Measurements from ENCODE around the gene OR4E1. TPM values are rescaled to one million over a fixed set of nuclear protein-coding genes. Genes with fewer than 3 reads are reported as not detected.
"Not testable (repeated sequence)": the region's sequence is repeated elsewhere in the genome, so short reads cannot be mapped to it uniquely, and the experiment has no call there.

OR4E1 gene, protein sequence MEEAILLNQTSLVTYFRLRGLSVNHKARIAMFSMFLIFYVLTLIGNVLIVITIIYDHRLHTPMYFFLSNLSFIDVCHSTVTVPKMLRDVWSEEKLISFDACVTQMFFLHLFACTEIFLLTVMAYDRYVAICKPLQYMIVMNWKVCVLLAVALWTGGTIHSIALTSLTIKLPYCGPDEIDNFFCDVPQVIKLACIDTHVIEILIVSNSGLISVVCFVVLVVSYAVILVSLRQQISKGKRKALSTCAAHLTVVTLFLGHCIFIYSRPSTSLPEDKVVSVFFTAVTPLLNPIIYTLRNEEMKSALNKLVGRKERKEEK
- total RNA-seq (2014; rRNA removed) = 0.06 TPM in 1 of 2 replicates, not detected in the other
- polyA plus RNA-seq (2012) = not detected

DNA sequence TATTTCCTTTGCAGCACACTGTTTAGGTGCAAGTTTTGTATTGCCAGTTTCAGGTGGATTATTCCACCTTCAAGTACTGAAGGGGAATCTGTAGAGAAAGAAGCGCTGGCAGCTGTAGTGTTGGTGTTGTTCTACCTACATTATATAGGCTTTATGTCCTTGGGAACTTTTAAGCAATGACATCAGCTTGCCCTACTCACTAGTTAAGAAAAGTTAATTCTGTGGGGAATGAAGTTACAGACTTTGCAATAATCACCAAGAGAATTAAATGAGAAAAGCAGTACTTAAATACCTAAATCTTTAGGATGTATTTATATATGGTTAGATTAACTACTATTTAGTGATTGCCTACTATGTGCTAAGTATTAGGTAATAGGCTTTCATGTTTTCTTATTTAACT is at the start of gene OR4E1:
Gene OR4E1, minus strand, starts transcription at position 101 of the 400 bp plus-strand sequence. CDS start 2,883 bp downstream, outside the sequence.
- no peak for DNase-seq (ENCODE audit: low read depth)

DNA sequence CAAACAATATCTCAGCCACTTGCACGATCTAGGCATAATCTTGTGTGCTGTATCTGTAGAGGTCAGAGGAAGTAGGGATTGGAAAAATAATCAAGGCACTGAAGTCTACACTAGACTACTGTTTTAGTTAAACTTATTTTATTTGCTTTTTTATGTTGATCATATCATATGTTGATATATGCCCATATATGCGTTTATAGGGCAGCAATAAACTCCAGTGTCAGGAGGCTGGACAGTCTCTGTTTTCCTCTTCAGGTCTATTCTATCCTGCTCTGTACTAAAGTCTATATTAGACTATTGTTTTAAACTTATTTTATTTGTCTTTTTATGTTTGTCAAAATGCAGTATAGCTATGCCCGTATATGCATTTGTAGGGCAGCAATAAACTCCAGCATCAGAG is 47.9 kb upstream of the OR4E1 start:
- no peak for DNase-seq (ENCODE audit: low read depth)

DNA sequence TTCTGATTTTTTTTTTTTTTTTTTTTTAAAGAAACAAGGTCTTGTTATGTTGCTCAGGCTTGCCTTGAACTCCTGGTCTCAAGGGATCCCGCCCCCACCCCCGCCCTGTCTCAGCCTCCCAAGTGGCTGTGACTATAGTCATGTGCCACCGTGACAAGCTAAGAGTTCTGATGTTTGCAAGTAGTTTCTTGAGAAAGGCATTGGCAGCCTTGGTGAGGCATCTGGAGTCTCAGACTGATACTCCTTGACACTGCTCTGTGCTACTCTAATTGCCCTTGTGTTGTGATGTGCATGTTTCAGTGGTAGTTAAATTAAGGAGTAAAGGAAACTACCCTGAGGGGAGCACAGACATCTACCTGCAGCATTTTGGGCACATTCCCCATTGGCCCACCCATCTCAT is 46.2 kb upstream of the OR4E1 start:
- no peak for DNase-seq (ENCODE audit: low read depth)

DNA sequence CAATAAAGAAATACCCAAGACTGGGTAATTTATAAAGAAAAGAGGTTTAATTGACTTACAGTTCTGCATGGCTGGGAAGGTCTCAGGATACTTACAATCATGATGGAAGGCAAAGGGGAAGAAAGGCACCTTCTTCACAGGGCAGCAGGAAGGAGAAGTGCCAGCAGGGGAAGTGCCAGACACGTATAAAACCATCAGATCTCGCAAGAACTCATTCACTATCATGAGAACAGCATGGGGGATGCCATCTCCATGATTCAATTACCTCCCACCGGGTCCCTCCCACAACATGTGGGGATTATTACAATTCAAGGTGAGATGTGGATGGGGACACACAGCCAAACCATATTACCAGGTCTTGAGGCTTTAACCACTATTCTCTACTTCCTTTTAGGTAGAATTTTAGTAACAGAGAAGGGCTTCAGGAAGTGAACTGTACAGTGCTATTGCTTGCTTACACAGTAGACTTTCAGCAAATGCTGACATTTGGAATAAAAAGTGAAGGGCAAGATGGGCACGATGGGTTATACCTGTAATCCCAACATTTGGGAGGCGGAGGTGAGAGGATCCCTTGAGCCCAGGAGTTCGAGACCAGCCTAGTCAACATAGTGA is 40.8 kb upstream of the OR4E1 start:
- no peak for DNase-seq (ENCODE audit: low read depth)

DNA sequence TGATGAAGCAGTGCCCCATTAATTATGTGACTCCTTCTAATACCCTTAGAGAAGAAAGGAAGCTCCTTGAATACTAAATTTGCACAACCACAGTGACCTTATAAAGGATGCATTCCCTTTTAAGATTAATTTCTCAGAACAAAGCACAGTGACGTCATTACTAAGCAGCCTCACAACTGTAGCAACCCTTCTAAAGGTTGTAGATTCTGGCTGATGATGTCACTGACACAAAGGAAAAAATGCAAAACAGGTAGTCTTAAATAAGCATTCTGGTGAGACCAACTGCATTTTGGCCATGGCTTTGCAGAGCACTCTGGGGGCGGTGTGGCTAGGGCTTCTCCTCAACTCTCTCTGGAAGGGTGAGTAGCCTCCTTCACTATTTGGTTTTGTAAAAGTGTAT is 38.4 kb upstream of the OR4E1 start:
- no peak for DNase-seq (ENCODE audit: low read depth)

DNA sequence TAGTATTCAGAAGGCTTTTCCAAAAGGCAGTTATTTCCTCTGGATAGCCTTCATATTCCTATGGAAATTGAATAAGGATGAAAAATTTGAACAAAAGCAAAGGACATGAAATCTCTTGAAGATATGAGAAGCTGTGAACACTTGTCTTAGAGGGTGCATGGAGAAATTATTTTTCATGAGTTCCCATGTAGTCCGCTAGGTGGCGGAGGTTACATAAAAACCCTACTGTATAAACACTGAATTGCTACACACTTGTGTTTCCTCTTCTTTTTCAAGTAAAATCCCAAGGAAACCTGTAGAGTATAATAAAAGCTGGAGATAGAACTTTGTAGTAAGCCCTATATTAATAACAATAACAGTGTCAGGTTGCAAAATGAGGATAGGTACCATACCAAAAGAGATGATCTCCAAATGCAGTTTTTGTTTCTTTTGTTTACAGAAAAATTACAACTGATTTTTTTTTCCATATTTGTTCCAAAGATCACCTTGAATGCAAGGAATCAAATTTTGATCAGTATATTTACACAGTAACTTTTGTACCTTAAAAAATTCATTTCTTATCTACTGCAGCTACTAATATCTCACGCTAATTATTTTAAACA is 37.8 kb upstream of the OR4E1 start:
- DNase-seq (ENCODE audit: low read depth) = peak; percentile 35

DNA sequence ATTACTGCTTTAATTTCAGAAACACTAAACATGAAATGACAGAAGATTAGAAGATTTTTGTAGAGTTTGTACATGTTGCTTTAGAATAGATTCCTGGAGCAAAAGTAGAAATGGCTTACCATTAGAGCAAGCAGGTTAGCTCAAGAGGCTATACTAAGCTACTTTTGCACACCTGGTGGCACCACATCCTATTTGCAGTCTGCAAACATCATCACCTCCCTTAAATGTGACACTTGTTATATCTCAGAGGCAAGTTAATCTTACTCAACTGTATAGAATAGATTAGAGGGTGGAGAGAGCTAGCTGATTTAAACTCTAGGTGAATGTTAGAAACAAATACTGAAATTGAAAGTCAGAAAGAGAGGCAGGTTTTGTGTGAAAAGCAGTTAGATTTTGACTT is 30.7 kb upstream of the OR4E1 start:
- DNase-seq (ENCODE audit: low read depth) = no peak

DNA sequence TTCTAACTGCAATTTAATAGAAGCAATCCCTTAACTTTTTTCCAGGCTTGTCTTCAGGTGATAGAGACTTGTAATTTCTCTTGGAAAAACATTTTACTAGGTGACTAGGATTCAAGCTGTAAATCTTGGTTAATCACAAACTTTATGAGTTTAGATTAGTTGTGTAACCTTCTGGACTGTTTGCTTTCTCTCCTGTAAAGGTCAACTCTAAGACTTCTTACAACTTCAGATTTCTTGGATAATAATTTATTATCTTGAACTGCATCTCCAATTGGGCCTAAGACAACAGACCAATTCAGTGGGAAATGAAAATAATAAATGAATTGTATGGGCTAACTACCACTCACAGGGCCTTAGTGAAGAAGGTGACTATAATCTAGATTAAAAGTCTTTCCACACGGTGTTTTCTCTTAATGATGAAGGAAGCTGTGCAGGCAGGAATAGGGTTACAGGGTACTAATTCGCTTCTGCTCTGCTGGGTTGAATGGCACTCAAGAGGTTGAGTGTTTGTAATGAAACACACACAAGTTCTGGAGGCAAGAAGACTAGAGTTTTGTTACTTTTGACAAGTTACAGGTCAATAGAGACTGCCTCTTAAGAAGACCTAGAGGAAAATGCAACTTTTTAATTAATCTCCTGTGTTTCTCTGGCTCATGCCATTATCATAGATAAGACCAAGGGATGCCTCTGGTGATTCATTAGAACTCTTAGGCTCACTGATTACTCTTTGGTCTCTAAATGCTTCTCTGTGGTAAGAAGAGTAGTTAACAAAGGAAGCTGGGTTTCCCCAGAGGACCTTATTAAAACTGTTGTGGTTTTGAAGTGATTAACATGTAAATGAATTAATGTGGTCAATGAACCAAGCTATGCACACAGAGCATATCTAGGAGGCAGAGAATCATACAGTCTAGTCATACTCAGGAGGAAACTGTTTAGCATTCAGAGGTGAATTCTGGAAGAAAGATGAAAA is 30.0 kb upstream of the OR4E1 start:
- DNase-seq (ENCODE audit: low read depth) = peak; percentile 4

DNA sequence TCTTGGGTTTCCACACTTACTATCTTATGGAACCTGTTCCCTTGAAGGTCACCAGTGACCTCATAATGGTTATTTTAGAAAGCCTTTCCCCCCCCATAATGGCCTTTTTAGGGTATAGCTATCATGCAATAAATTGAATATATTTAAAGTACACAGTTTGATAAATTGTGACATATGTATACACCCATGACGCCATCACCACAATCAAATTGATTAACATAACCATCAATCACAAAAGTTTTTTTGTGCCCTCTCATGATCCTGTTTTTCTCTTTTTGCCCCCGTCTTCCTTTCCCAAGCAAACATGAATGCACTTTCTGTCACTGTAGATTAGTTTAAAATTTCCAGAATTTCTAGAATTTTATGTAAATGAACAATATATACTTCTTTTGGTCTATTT is 28.7 kb upstream of the OR4E1 start:
- no peak for DNase-seq (ENCODE audit: low read depth)

DNA sequence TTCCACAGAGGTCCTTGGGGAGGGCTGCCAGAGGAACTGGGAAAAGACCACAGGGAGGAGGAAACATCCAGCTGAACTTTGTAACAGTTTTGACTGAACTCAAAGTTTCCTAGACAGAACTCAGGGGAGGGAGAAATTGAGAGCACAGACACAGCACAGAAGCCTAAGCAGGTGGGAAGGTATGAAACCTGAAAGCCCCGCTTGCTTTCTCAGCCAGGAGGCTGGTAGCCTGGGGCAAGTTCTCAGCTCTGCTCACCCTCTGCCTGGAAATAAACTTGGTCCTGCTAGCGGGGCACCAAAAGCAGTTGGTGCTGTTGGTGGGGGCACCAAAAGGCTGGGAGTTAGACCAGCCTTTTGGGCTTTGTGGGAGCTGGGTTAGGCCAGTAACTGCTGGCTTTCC is 25.9 kb upstream of the OR4E1 start:
- DNase-seq (ENCODE audit: low read depth) = no peak

DNA sequence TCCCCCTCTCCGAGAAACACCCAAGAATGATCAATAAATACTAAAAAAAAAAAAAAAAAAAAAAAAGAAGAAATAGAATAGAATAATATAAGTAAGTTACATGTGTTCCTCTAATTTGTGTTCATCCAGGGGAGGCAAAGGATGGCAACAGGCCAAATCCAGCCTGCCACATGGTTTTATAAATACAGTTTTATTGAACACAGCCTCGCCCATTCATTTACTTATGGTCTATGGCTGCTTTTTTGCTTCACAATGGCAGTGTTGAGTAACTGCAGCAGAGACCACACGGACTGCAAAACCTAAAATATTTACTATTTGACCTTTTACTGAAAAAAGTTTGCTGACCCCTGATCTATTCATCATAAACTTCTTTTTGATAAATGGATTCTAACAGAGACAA is 24.9 kb upstream of the OR4E1 start:
- DNase-seq (ENCODE audit: low read depth) = not testable (repeated sequence)

DNA sequence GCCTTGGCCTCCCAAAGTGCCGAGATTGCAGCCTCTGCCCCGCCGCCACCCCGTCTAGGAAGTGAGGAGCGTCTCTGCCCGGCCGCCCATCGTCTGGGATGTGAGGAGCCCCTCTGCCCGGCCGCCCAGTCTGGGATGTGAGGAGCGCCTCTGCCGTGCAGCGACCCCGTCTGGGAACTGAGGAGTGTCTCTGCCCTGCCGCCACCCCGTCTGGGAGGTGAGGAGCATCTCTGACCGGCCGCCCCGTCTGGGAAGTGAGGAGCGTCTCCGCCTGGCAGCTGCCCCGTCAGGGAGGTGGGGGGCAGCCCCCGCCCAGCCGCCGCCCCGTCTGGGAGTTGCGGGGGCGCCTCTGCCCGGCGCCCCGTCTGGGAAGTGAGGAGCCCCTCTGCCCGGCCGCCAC is 24.0 kb upstream of the OR4E1 start:
- DNase-seq (ENCODE audit: low read depth) = not testable (repeated sequence)

DNA sequence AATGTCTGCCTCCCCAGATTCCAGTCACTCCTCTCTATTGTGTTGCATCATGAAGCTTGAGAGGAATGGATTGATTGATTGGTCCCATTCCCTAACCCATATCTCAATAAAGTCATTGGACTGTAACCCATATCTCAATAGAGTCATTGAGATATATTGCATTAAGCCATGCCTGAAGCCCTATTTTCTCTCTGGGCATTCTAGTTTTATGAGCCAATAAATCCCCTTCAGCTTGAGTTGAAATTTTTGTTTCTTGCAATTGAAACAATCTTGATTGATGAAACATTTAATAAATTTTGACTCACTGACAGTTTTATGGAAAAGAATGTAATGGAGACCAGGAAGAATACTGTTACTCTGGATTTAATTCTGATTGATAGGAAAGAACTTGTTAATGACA is 20.8 kb upstream of the OR4E1 start:
- DNase-seq (ENCODE audit: low read depth) = no peak

DNA sequence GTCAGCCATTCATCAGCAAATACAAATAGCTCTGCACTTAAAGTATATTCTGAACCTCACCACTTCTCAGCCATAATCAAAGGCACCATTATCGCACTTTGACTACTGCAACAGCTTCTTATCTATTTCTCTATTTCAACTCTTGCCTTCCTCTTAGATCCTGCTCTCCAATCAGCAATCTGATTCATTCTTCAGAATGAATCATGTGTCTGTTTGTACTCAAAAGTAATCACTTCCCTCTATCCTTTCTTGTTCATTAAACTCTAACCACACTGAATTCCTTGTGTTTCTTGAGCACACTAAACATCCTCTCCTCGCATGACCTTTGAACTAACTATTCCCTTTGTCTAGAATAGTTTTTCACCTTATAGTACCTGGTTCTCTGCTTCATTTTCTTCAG is 12.8 kb upstream of the OR4E1 start:
- DNase-seq (ENCODE audit: low read depth) = no peak

DNA sequence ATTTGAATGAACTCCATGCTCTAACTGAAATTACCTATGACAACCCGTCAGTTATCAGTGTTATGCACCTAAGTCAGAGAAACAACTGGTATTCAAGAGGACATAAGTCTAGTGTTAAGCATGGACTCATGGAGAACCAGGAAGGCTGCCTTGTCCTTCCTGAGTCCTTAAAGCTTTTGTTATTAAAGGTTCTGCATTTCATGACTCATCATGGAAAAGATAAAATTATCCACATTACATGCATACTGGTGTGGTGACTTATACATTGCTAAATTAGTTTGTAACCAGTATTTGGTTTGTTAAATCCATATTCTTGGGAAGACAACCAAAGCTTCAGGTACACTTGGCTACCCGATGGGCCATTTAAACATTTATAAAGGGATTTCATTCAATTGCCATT is 6.5 kb upstream of the OR4E1 start:
- peak; percentile 49 for DNase-seq (ENCODE audit: low read depth)

DNA sequence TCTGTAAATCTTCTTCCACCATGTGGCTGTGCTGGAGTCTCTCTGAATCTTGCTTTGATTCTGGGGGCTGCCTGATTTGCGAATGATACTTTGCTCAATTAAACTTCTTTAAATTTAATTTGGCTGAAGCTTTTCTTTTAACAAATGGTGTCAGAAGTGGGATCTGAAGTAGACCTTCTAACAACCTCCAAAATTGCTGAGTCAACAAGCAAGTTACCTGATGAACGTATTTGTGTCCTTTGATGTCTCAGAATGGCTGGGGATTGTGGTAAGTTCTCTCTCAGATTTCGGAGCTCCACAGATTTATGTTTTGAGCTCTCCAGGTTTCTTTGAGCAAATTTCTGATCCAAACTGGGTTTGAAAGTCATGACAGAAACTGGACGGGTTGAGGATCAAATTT is 1.9 kb upstream of the OR4E1 start:
- no peak for DNase-seq (ENCODE audit: low read depth)

DNA sequence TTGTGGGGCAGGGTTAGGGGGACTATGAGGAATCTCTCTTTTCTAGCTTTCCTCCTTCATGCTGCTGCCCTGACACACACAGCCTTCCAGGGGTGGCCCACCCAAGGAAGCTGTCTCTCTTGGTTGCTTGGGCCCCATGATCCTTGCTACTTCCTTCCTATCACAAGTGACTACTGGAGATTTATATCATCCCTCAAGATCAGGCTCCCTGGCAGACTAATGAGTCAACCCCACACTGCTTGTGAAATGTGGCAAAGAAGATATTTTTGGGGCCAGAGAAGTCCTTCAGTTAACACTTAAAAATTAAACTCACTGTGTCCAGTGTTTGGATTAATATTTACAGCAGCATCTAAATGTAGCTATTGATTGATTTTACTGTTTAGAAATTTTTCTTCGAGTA is 1.5 kb downstream of the OR4E1 start:
- peak; percentile 49 for DNase-seq (ENCODE audit: low read depth)

DNA sequence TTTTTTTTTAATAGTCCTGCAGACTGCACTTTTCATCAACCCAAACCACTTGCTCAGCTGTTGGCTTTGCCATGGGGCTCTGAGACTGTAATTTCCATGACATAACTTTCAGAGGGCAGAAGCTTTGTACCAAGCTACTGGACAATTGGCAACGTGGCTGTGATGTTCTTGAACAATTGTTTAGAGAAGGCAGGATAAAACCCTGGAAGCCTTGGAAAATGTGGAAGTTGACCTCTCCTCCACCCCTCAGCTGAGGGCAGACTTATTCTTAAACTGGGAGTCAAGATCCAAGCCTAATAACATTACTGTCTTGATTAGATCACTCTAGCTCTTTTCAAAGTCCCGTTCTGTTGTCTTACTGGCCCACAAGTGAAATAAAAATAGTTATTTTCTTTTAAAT is 2.2 kb downstream of the OR4E1 start:
- peak; percentile 16 for DNase-seq (ENCODE audit: low read depth)

DNA sequence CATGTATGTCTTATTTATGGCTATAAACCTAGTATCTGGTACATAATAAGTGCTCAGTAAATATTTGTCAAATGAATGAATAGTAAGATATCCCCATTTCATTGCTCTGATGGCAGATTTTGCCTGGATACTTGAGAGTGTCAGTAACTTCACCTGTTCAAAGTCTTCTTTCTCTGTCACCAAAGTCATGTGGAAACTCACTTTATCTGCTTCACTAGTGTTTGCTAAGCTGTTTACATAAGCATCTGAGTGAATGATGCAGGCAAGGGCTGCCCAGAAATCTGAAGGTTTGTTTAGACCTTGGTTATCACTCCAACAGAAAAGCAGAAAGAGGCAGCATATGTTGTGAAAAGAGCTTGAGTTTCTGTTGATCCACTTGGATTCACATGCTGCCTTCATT is 4.3 kb downstream of the OR4E1 start:
- DNase-seq (ENCODE audit: low read depth) = peak; percentile 49

DNA sequence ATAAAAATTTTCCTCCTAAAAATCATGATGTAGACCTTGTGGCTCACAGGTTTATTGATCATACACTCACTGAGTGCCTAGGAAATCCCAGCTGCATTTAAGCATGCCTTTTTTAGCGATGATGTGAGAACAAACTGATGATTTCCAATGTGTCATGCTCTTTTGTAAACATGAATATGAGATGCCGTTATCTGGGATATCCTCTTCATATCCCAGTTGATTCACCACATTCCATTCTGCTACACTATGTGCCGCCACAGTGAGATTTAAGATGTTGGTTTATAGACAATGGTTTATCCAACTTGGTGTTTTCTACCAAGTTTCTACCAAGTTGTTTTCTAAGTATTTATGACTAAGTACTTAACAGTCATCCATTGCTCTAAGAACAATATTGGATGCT is 5.2 kb downstream of the OR4E1 start:
- peak; percentile 92 for DNase-seq (ENCODE audit: low read depth)

DNA sequence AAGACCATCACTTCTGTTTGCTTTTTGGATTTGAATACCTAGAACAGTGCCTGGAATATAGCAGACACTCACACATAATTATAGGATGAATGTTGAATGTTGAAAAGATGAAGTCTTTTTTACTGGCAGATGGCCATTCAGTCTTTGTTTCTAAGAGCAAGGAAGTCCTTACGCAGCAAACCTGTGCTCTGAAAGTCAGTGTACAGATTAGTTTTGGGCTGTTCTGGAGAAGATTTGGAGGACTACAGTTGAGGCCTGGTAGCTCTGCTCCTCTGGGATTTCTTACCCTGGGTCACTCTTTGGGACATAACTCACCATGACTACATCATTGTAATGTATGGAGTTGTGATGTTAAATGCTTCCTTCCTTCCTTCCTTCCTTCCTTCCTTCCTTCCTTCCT is 16.6 kb downstream of the OR4E1 start:
- no peak for DNase-seq (ENCODE audit: low read depth)

DNA sequence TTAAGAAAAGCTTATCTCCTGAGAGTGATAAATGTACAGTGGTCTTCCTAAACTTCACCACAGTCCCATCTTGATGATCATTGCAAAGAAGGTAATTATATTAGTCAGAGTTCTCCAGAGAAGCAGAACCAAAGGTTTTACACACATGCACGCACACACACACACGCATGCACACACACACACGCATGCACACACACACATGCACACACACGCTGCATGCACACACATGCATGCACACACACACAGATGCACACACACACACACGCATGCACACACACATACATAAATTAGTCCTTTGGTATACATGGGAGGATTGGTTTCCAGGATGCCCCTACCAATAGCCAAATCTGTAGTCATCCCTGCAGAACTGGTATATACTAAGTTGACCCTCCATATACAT is 19.4 kb downstream of the OR4E1 start:
- DNase-seq (ENCODE audit: low read depth) = no peak

All from LHCN-M2 (cell line).